Transverse colon (tissue), 4 donors: Measurements from ENCODE around the gene GFPT2. TPM values are rescaled to one million over a fixed set of nuclear protein-coding genes. Genes with fewer than 3 reads are reported as not detected.

Source experiments
- DNase-seq: peaks from one replicate; pipeline ENCODE4 v3.0.0-alpha.2; 2019
- H3K27ac ChIP-seq, 4 donors: fragments of 200-600 bp; sonication (generic); 2 replicates each; pipeline ENCODE4 v1.5.1; 2016 to 2018; ENCODE audit warnings: inconsistent platforms in 4 of 4
- H3K27me3 ChIP-seq: fragments of 200-600 bp; sonication (generic); 2 replicates; pipeline ENCODE4 v1.5.1; 2017; ENCODE audit warnings: inconsistent platforms
- H3K36me3 ChIP-seq, 4 donors: fragments of 200-600 bp; sonication (generic); 2 replicates each; pipeline ENCODE4 v1.5.1; 2017 to 2019; ENCODE audit warnings: inconsistent platforms in 4 of 4
- H3K4me1 ChIP-seq, 4 donors: fragments of 200-600 bp; sonication (generic); 2 replicates each; pipeline ENCODE4 v1.5.1; 2017 to 2020; ENCODE audit warnings: inconsistent platforms in 4 of 4
- H3K4me3 ChIP-seq, 4 donors: fragments of 200-600 bp; sonication (generic); 1 replicate in 1 of 4; 2 replicates in 3 of 4; pipeline versions ENCODE4 v1.5.1 to v1.6.1; 2017 to 2019; ENCODE audit warnings: inconsistent platforms in 4 of 4
- H3K9me3 ChIP-seq, 2 donors: fragments of 200-600 bp; sonication (generic); 2 replicates each; pipeline ENCODE4 v1.5.1; 2017 to 2019; ENCODE audit warnings: inconsistent platforms in 2 of 2
- EP300 ChIP-seq: sonication (generic); formaldehyde crosslinking; IDR thresholded peaks from one replicate; pipeline ENCODE4 v1.6.1; 2017; ENCODE audit warnings: antibody characterized with exemption, low read depth
- POLR2A ChIP-seq: fragments of 450-650 bp; IDR thresholded peaks from one replicate; pipeline ENCODE4 v1.6.1; 2016; ENCODE audit warnings: antibody characterized with exemption, mild to moderate bottlenecking, moderate library complexity
- POLR2AphosphoS5 ChIP-seq, 3 donors: sonication (generic); formaldehyde crosslinking; IDR thresholded peaks; one replicate each; pipeline ENCODE4 v1.6.1; 2016; ENCODE audit warnings: antibody characterized with exemption in 3 of 3
- WGBS, 2 donors: methylation state at CpG; one replicate each; pipeline ENCODE4 v1.1.5; 2018; ENCODE audit warnings: low coverage in 1 of 2; 5-methylcytosine and 5-hydroxymethylcytosine counted together
- in situ Hi-C, 4 donors: fragments of 200-750 bp; cut with MboI; loops; one replicate each; pipeline versions ENCODE4 v1.15.0 to v1.15.1; 2017; ENCODE audit warnings: low sequenced_read_pairs in 3 of 4, low pct_ligation_motif_present in 1 of 4, low pct_unique_long_range_greater_than_20kb in 1 of 4
- intact Hi-C: fragments of 100-400 bp; cut with DNase I; formaldehyde crosslinking; loops from one replicate; pipeline ENCODE4 v1.15.1; 2023; ENCODE audit warnings: low total_unique reads
- total RNA-seq, 4 donors: library from RNA; depleted of rRNA; stranded (reverse); fragments of >200 nt; gene quantifications; one replicate each; pipeline ENCODE4 v1.1.0, GENCODE V29; 2016
- TF ChIP-seq, protein P1 (sequence below), 5 experiments: fragments of 200-600 bp in 3 of 5; fragments of 450-650 bp in 2 of 5; sonication (generic) in 3 of 5; IDR thresholded peaks; 1 replicate in 2 of 5; 2 replicates in 3 of 5; pipeline ENCODE4 v1.5.1; 2016 to 2017; ENCODE audit warnings: antibody characterized with exemption in 5 of 5, inconsistent platforms in 3 of 5, mild to moderate bottlenecking in 2 of 5, moderate library complexity in 1 of 5

The GFPT2 gene
- total RNA-seq, 4 donors from 2014 or later = 5.9 to 47.4 (median 11.2) TPM

DNA sequence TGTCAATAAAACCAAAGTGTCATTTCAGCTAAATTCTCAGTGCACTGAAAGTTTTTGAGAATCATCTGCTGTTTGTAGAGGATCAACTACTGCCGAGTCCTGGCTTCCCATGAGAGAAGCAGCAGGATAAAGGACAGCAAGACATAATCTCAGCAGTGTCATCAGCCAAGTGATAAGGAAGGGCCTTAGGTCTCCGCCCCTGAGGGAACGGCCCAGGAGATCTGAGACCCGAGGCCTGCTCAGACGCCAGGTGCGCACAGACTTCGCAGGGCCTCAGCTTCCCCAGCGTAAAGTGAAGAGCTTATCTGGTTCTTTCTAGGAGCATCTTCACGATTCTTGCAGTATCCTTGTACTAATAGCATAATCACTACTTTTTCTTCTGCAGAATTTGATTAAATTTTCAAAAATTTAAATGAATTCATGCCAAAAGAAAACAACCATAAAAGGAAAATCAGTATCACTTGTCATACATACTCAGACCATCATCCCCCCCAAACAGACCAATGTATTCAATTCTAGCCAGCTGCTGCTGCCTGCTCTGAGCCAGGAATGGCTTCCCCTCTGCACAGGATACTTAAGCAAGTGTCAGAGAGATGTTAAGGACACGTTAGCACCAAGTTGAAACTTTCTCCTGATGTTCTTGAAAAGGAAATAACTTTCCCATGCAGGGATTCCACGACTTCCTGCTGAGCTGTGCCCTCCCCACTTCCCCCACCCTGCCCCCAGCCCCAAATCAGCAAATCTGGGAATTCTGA is 2.2 kb downstream of the GFPT2 start:
- H3K4me1 ChIP-seq = peaks cover 8 to 22% (median 16%) of the 10 kb centered on the region in 4 donors
- TF ChIP-seq POLR2A = no peak
- TF ChIP-seq, protein P1, sequence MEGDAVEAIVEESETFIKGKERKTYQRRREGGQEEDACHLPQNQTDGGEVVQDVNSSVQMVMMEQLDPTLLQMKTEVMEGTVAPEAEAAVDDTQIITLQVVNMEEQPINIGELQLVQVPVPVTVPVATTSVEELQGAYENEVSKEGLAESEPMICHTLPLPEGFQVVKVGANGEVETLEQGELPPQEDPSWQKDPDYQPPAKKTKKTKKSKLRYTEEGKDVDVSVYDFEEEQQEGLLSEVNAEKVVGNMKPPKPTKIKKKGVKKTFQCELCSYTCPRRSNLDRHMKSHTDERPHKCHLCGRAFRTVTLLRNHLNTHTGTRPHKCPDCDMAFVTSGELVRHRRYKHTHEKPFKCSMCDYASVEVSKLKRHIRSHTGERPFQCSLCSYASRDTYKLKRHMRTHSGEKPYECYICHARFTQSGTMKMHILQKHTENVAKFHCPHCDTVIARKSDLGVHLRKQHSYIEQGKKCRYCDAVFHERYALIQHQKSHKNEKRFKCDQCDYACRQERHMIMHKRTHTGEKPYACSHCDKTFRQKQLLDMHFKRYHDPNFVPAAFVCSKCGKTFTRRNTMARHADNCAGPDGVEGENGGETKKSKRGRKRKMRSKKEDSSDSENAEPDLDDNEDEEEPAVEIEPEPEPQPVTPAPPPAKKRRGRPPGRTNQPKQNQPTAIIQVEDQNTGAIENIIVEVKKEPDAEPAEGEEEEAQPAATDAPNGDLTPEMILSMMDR (IDR thresholded peaks at IDR 0.05) = no peak
- no peak for TF ChIP-seq POLR2AphosphoS5 (IDR thresholded peaks at IDR 0.05)
- no peak for TF ChIP-seq EP300
- intact Hi-C loops = no loop called here
- H3K4me3 ChIP-seq = no peak overlapping the region
- in situ Hi-C loops = no loop called here
- DNase-seq = no peak
- H3K27me3 ChIP-seq = peaks cover 58% of the 10 kb centered on the region
- H3K27ac ChIP-seq = no peak overlapping the region
- WGBS, 2 donors = 66 to 74% methylated on average over 11 of the region's 11 CpGs
- no peaks in the 10 kb centered on the region for H3K9me3 ChIP-seq
- H3K36me3 ChIP-seq = no peaks in the 10 kb centered on the region

DNA sequence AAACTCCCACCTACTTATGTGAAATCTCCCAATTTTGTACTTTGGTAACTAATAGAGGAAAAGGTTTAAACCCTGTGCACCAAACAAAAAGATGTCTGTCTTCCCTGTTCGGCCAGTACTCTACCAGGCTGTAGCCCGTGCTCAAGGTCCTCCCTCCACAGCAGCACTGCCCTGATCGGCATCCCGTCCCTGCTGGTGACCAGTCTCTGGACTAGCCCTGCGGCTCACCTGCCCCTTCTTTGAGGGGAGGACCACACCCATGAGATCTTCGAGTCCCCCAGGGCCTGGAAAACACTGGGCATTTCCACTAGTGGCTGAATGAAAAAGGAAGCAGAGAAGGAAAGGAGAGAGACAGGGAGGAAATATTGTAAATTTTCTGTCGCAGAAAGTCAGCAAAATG is 2.8 kb downstream of the GFPT2 start:
- intact Hi-C loops = no loop called here
- in situ Hi-C loops = no loop called here
- no peak for DNase-seq
- no peaks in the 10 kb centered on the region for H3K9me3 ChIP-seq
- 66 to 72% methylated on average over 5 to 7 of the region's 7 CpGs for WGBS, 2 donors
- H3K27me3 ChIP-seq = peaks cover 54% of the 10 kb centered on the region
- peaks cover 8 to 22% (median 16%) of the 10 kb centered on the region in 4 donors for H3K4me1 ChIP-seq
- H3K4me3 ChIP-seq = no peak overlapping the region
- H3K27ac ChIP-seq = no peak overlapping the region
- TF ChIP-seq EP300 = no peak
- no peak for TF ChIP-seq POLR2A
- TF ChIP-seq, protein P1 (IDR thresholded peaks at IDR 0.05) = no peak
- TF ChIP-seq POLR2AphosphoS5 (IDR thresholded peaks at IDR 0.05) = no peak
- H3K36me3 ChIP-seq = no peaks in the 10 kb centered on the region

DNA sequence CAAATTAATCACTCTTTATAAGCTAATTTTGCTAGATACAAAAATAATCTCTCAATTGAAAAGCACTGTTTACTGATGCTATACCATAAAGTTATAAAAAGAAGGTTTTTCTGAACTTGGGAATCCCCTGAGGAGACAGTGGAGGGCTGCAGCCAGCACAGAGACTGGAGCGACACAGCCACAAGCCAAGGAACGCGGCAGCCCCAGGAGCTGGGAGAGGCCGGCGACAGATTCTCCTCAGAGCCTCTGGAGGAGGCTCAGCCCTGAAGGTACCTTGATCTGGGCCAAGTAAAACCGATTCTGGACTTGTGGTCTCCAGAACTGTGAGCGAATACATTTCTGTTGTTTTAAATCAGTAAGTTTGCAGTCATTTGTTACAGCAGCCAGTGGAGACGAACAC is 3.7 kb downstream of the GFPT2 start:
- TF ChIP-seq EP300 (no peak), POLR2A (no peak), POLR2AphosphoS5 (IDR thresholded peaks at IDR 0.05) (no peak)
- TF ChIP-seq, protein P1 (IDR thresholded peaks at IDR 0.05) = no peak
- Histone ChIP-seq H3K4me1 (peaks cover 8 to 22% (median 16%) of the 10 kb centered on the region in 4 donors), H3K9me3 (no peaks in the 10 kb centered on the region), H3K36me3 (no peaks in the 10 kb centered on the region), H3K4me3 (no peak overlapping the region), H3K27ac (no peak overlapping the region), H3K27me3 (peaks cover 45% of the 10 kb centered on the region)
- DNase-seq = no peak
- intact Hi-C loops = no loop called here
- in situ Hi-C loops = no loop called here
- 83 to 88% methylated on average over 8 of the region's 8 CpGs for WGBS, 2 donors

DNA sequence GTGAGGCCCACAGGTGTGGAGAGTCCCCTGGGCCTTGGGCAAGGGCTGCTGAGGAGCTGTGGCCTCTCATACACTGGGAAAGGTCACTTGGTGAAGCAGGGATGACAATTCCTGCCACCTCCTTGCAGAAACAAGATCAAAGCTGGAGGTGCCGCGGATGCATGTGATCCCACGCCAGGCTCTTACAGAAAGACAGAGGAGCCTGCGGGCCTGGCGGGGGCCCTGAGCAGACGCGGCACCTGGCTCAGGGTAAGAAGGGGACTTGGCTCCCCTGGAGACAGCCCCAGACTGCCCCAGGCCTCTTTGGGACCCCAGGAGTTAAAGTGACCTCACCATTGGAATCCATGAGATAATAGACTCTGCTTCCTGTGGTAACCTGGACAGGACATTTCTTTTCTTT is 4.8 kb downstream of the GFPT2 start:
- H3K4me1 ChIP-seq = peaks cover 0 to 17% (median 11%) of the 10 kb centered on the region in 4 donors
- H3K9me3 ChIP-seq = no peaks in the 10 kb centered on the region
- DNase-seq = no peak
- peaks cover 35% of the 10 kb centered on the region for H3K27me3 ChIP-seq
- 77 to 94% methylated on average over 3 to 7 of the region's 7 CpGs for WGBS, 2 donors
- H3K4me3 ChIP-seq = no peak overlapping the region
- no peak for TF ChIP-seq POLR2A
- TF ChIP-seq EP300 = no peak
- TF ChIP-seq, protein P1 (IDR thresholded peaks at IDR 0.05) = no peak
- TF ChIP-seq POLR2AphosphoS5 (IDR thresholded peaks at IDR 0.05) = no peak
- H3K27ac ChIP-seq = no peak overlapping the region
- intact Hi-C loops = no loop called here
- H3K36me3 ChIP-seq = no peaks in the 10 kb centered on the region
- in situ Hi-C loops = no loop called here
